DND-41 (cell line): ENCODE results near the gene MYLK4.
A peak's percentile ranks its signal among the peaks of the same experiment; 100 is the strongest.

Experiments
- ATAC-seq: fragments of 200-7000 bp; cut with Tn5 transposase; 3 replicates; pipeline ENCODE4 v1.9.1; 2021; ENCODE audit warnings: low read depth; ENCODE audit not compliant: insufficient read depth
- DNase-seq: peaks from one replicate; pipeline ENCODE4 v3.0.0-alpha.2; 2020
- H2AFZ ChIP-seq: 2 replicates; pipeline ENCODE4 v1.6.0; 2012; ENCODE audit warnings: low read depth, low read length
- H3K27ac ChIP-seq: 2 replicates; pipeline ENCODE4 v1.5.1; 2012; ENCODE audit warnings: low read length, inconsistent platforms
- H3K27me3 ChIP-seq: fragments of 200-600 bp; sonication (generic); 2 replicates; pipeline ENCODE4 v1.6.0; 2012; ENCODE audit warnings: low read length, mild to moderate bottlenecking, inconsistent platforms; ENCODE audit not compliant: insufficient read depth, poor library complexity
- H3K36me3 ChIP-seq: 2 replicates; pipeline ENCODE4 v1.5.1; 2012; ENCODE audit warnings: low read length, inconsistent platforms; ENCODE audit not compliant: insufficient read depth
- H3K4me1 ChIP-seq: 2 replicates; pipeline ENCODE4 v1.5.1; 2012; ENCODE audit warnings: mild to moderate bottlenecking, low read length; ENCODE audit not compliant: insufficient read depth
- H3K4me2 ChIP-seq: 2 replicates; pipeline ENCODE4 v1.6.0; 2012; ENCODE audit warnings: mild to moderate bottlenecking, moderate library complexity, low read length, inconsistent platforms; ENCODE audit not compliant: insufficient read depth
- H3K4me3 ChIP-seq, 2 experiments: fragments of 200-600 bp in 1 of 2; shearing (Covaris generic) in 1 of 2; 2 replicates each; pipeline ENCODE4 v1.5.1; 2012 to 2016; ENCODE audit warnings: inconsistent platforms in 2 of 2, low read length in 2 of 2, mild to moderate bottlenecking in 2 of 2, low read depth in 1 of 2, moderate library complexity in 1 of 2
- H3K79me2 ChIP-seq: 2 replicates; pipeline ENCODE4 v1.6.0; 2012; ENCODE audit warnings: low read length, inconsistent platforms; ENCODE audit not compliant: insufficient read depth
- H3K9ac ChIP-seq: 2 replicates; pipeline ENCODE4 v1.6.0; 2012; ENCODE audit warnings: low read depth, mild to moderate bottlenecking, inconsistent platforms, low read length, moderate library complexity
- H3K9me3 ChIP-seq: 2 replicates; pipeline ENCODE4 v1.5.1; 2012; ENCODE audit warnings: low read length, moderate library complexity, mild to moderate bottlenecking, inconsistent platforms; ENCODE audit not compliant: insufficient read depth, severe bottlenecking
- H4K20me1 ChIP-seq: 2 replicates; pipeline ENCODE4 v1.6.0; 2012; ENCODE audit warnings: low read length; ENCODE audit not compliant: insufficient read depth
- CTCF ChIP-seq: IDR thresholded peaks from 2 replicates; pipeline ENCODE4 v1.5.1; 2012; ENCODE audit warnings: borderline replicate concordance, low read length, moderate library complexity, mild to moderate bottlenecking; ENCODE audit not compliant: poor library complexity, severe bottlenecking; ENCODE audit errors: extremely low read depth
- EZH2 ChIP-seq: IDR thresholded peaks from 3 replicates; pipeline ENCODE4 v1.6.1; 2012; ENCODE audit warnings: borderline replicate concordance, low read depth, mild to moderate bottlenecking, moderate library complexity, low read length, inconsistent platforms; ENCODE audit not compliant: severe bottlenecking

MYLK4 gene

DNA sequence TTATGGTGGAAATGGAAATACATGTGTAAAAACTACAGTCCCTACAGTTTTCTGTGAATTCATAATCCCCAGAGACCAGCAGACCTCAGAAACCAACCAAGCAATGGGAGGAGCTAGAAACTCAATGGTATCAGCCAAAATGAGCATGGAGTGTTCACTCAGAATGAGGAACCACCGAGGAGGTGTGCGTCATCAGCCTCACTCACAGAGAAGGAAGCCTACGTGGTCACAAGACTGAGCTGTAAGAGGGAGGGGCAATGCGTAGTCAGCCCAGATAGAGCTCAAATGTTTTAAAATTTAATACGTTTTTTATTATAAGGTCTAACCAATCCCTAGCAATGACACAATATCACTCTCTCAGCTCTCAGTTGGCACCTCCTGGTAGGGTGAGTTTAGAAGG lies 17.4 kb downstream of the MYLK4 start:
- H4K20me1 ChIP-seq = no peaks in the 10 kb centered on the region
- no peaks in the 10 kb centered on the region for H3K4me1 ChIP-seq
- TF ChIP-seq EZH2 (no peak), CTCF (no peak)
- H3K4me2 ChIP-seq = no peak overlapping the region
- peaks cover 6% of the 10 kb centered on the region for H3K27me3 ChIP-seq
- no peak overlapping the region for H3K27ac ChIP-seq
- ATAC-seq (peak; percentile 62; the same call in 2 of the 3 replicates), DNase-seq (peak; percentile 20)
- H3K9ac ChIP-seq = no peak overlapping the region
- H3K36me3 ChIP-seq = no peaks in the 10 kb centered on the region
- no peak overlapping the region for H3K4me3 ChIP-seq
- no peak overlapping the region for H2AFZ ChIP-seq
- H3K9me3 ChIP-seq = no peaks in the 10 kb centered on the region
- H3K79me2 ChIP-seq = no peaks in the 10 kb centered on the region

DNA sequence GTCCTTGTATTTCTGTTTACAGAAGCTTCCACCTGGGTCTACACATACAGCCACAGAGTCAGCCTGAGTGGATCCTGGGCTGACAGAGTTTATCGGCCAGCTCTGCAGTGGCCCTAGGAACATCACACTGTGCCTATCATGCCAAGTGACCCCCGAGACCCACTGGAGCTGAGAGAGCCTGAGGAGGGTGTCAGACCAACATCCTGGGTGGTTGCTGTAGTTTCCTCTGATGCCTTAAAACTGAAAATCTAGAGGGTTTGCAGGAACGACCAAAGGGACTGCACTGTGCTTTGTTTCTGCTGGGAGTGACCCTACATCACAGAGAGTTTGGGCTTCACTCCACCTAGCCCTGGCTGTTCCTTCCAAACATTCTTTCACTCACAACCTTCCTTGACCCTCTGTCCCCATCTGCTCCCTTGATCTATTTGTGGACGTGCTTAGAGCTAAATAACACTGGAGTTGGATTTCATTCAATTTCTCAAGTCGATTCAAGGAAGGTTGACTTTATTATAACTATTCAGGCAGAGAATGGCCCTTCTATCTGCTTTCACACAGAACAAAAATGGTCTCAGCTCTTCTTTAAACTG lies 18.1 kb downstream of the MYLK4 start:
- H3K36me3 ChIP-seq = no peaks in the 10 kb centered on the region
- H3K4me3 ChIP-seq = no peak overlapping the region
- no peak overlapping the region for H3K9ac ChIP-seq
- H3K79me2 ChIP-seq = no peaks in the 10 kb centered on the region
- H2AFZ ChIP-seq = no peak overlapping the region
- no peak for TF ChIP-seq EZH2
- TF ChIP-seq CTCF = no peak
- no peaks in the 10 kb centered on the region for H3K4me1 ChIP-seq
- no peak overlapping the region for H3K4me2 ChIP-seq
- DNase-seq = no peak
- H3K27me3 ChIP-seq = peaks cover 6% of the 10 kb centered on the region
- ATAC-seq = no peak
- H3K9me3 ChIP-seq = no peaks in the 10 kb centered on the region
- no peaks in the 10 kb centered on the region for H4K20me1 ChIP-seq
- no peak overlapping the region for H3K27ac ChIP-seq

DNA sequence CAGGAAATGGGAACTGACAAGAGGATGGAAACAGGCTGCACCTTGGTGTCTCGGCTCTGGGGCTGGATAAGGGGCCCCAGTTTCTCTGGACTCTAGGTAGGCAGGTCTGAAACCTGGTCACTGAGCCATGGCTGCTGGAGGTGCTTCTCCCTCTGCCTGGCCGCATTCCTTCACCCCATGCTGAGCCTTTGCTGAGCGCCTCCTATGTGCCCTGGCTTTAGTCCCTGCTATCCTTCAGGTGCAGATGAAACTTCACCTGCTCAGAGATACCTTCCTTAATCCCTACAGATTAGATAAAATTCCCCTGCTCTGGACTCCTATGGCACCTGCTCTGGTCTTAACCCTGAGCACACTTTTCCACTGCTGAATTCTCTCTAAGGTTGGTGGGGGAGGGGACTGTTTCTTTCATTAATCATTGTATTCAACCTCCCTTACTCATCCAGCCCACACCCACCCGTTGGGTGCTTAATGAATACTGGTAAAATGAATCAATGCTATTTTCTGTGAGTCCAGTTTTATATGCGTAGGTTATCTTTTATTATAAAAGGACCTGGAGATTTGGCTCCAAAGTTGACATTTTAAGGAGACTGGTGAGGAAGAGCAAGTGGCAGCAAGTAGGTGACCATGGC lies 19.3 kb downstream of the MYLK4 start:
- Histone ChIP-seq H3K9ac (no peak overlapping the region), H3K27me3 (peaks cover 6% of the 10 kb centered on the region), H3K4me3 (no peak overlapping the region), H2AFZ (no peak overlapping the region), H3K4me1 (no peaks in the 10 kb centered on the region), H3K9me3 (no peaks in the 10 kb centered on the region), H3K36me3 (no peaks in the 10 kb centered on the region), H3K27ac (no peak overlapping the region), H4K20me1 (no peaks in the 10 kb centered on the region), H3K79me2 (no peaks in the 10 kb centered on the region), H3K4me2 (no peak overlapping the region)
- ATAC-seq = no peak
- TF ChIP-seq EZH2 (no peak), CTCF (no peak)
- DNase-seq = no peak
